PC-3 (cell line): ENCODE data around the gene BCAS1. TPM values are rescaled to one million over a fixed set of nuclear protein-coding genes. Genes with fewer than 3 reads are reported as not detected.

Experiments
- ATAC-seq: fragments of 200-7000 bp; cut with Tn5 transposase; 2 replicates; pipeline ENCODE4 v1.9.1; 2020; ENCODE audit warnings: mild to moderate bottlenecking, moderate library complexity
- BruUV-seq: library from RNA; stranded (reverse); fragments of 400-500 nt; replicated peaks from 2 replicates; lab custom pipeline; 2021; lab: Mats Ljungman, UMichigan
- CTCF ChIA-PET: fragments of 300-600 bp; sonication (Branson Sonifier 250); formaldehyde crosslinking; loops from one replicate; lab custom pipeline; 2022; ENCODE audit warnings: antibody characterized with exemption; lab: Charles Lee
- POLR2A ChIA-PET: fragments of 300-600 bp; sonication (Branson Sonifier 250); formaldehyde crosslinking; loops from one replicate; lab custom pipeline; 2022; ENCODE audit warnings: antibody characterized with exemption; ENCODE audit not compliant: unreplicated experiment; lab: Charles Lee
- DNase-seq: peaks from one replicate; pipeline ENCODE4 v3.0.0-alpha.2; 2015
- H2AFZ ChIP-seq: fragments of 300-600 bp; sonication (generic); 2 replicates; pipeline ENCODE4 v1.6.0; 2016; ENCODE audit warnings: antibody characterized with exemption, low read length
- H3F3A ChIP-seq: fragments of 300-600 bp; sonication (generic); one replicate; pipeline ENCODE4 v1.6.0; 2017; ENCODE audit warnings: antibody characterized with exemption, low read length, control low read depth, mild to moderate bottlenecking; ENCODE audit not compliant: unreplicated experiment
- H3K27ac ChIP-seq: fragments of 300-600 bp; sonication (generic); 2 replicates; pipeline ENCODE4 v1.5.1; 2016; ENCODE audit warnings: mild to moderate bottlenecking, low read length
- H3K27me3 ChIP-seq: fragments of 300-600 bp; sonication (generic); 2 replicates; pipeline ENCODE4 v1.6.1; 2016; ENCODE audit warnings: low read length, mixed read lengths
- H3K36me3 ChIP-seq: fragments of 300-600 bp; sonication (generic); 2 replicates; pipeline ENCODE4 v1.6.1; 2016; ENCODE audit warnings: low read depth, mixed run types, low read length, mixed read lengths
- H3K4me1 ChIP-seq: fragments of 300-600 bp; sonication (generic); 2 replicates; pipeline ENCODE4 v1.5.1; 2016; ENCODE audit warnings: low read length; ENCODE audit not compliant: insufficient read depth
- H3K4me2 ChIP-seq: fragments of 300-600 bp; sonication (generic); 2 replicates; pipeline ENCODE4 v1.6.0; 2016; ENCODE audit warnings: low read length
- H3K4me3 ChIP-seq: fragments of 300-600 bp; sonication (generic); 2 replicates; pipeline ENCODE4 v1.5.1; 2016; ENCODE audit warnings: mild to moderate bottlenecking, low read length, mixed read lengths
- H3K79me2 ChIP-seq: fragments of 300-600 bp; sonication (generic); 2 replicates; pipeline ENCODE4 v1.6.1; 2017; ENCODE audit warnings: low read length, mixed read lengths
- H3K9ac ChIP-seq: fragments of 300-600 bp; sonication (generic); 2 replicates; pipeline ENCODE4 v1.6.0; 2016; ENCODE audit warnings: mild to moderate bottlenecking, low read length
- H3K9me2 ChIP-seq: fragments of 300-600 bp; sonication (generic); replicated peaks from 2 replicates; pipeline ENCODE4 v1.6.1; 2016; ENCODE audit warnings: mixed run types, low read length, mixed read lengths
- H3K9me3 ChIP-seq: fragments of 300-600 bp; sonication (generic); 2 replicates; pipeline ENCODE4 v1.6.1; 2016; ENCODE audit warnings: low read length, mixed read lengths
- H4K20me1 ChIP-seq: fragments of 300-600 bp; sonication (generic); 2 replicates; pipeline ENCODE4 v1.6.1; 2016; ENCODE audit warnings: low read length, mixed read lengths
- EZH2 ChIP-seq: fragments of 300-600 bp; sonication (generic); IDR thresholded peaks from one replicate; pipeline ENCODE4 v1.6.1; 2017; ENCODE audit warnings: antibody characterized with exemption, mild to moderate bottlenecking, low read length; ENCODE audit not compliant: unreplicated experiment
- EZH2phosphoT487 ChIP-seq: fragments of 300-600 bp; sonication (generic); IDR thresholded peaks from 2 replicates; pipeline ENCODE4 v1.6.1; 2018; ENCODE audit warnings: mild to moderate bottlenecking, antibody characterized with exemption, low read length, borderline replicate concordance
- intact Hi-C: fragments of 100-400 bp; cut with micrococcal nuclease; formaldehyde crosslinking; loops from 2 replicates; pipeline ENCODE4 v1.9.0; 2023
- total RNA-seq: library from RNA; depleted of rRNA; stranded (reverse); fragments of >200 nt; gene quantifications from 2 replicates; pipeline ENCODE4 v1.2.3, GENCODE V29; 2014
- TF ChIP-seq, protein P1 (sequence below): fragments of 300-600 bp; sonication (generic); conservative IDR thresholded peaks from 2 replicates; pipeline ENCODE4 v1.5.1; 2017; ENCODE audit warnings: antibody characterized with exemption, low read depth, mild to moderate bottlenecking, low read length

Gene BCAS1
- total RNA-seq, 1 experiment from 2014 or later: 0.18 TPM

DNA sequence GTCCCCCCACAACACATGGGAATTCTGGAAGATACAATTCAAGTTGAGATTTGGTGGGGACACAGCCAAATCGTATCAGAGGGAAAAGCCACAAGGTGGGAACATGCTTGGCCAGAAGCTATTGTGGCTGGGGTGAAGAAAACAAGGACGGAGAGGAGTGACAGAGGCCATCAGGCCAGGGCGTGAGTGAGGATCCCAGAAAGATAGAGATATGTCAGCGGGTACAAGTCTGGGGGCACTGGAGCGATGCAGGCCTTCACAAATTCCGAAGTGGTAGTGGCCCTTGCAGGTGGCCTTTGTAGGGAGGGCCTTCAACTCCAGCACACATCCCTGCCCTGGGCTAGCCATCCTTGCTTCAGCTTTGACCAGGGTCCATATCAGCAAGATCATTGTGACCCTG is 159.1 kb downstream of the BCAS1 start:
- BruUV-seq: no TSS peak
- Histone ChIP-seq H3K79me2 (no peaks in the 10 kb centered on the region), H3K27me3 (no peaks in the 10 kb centered on the region), H3K4me1 (peaks cover 56% of the 10 kb centered on the region), H2AFZ (no peak overlapping the region), H3K27ac (no peak overlapping the region), H3K9me2 (no peaks in the 10 kb centered on the region), H3K36me3 (no peaks in the 10 kb centered on the region), H3K9me3 (no peaks in the 10 kb centered on the region), H3K4me2 (no peak overlapping the region), H4K20me1 (no peaks in the 10 kb centered on the region), H3K9ac (no peak overlapping the region), H3F3A (peaks cover 12% of the 10 kb centered on the region), H3K4me3 (no peak overlapping the region)
- intact Hi-C loops: no loop called here
- ChIA-PET CTCF (no interaction called here), POLR2A (interaction anchor here (0.6 kb wide), 2 partner anchors 10 to 142 kb away, joined by 3 to 5 read pairs; no protein-coding TSS in a partner anchor)
- no peak for TF ChIP-seq EZH2
- TF ChIP-seq, protein P1, sequence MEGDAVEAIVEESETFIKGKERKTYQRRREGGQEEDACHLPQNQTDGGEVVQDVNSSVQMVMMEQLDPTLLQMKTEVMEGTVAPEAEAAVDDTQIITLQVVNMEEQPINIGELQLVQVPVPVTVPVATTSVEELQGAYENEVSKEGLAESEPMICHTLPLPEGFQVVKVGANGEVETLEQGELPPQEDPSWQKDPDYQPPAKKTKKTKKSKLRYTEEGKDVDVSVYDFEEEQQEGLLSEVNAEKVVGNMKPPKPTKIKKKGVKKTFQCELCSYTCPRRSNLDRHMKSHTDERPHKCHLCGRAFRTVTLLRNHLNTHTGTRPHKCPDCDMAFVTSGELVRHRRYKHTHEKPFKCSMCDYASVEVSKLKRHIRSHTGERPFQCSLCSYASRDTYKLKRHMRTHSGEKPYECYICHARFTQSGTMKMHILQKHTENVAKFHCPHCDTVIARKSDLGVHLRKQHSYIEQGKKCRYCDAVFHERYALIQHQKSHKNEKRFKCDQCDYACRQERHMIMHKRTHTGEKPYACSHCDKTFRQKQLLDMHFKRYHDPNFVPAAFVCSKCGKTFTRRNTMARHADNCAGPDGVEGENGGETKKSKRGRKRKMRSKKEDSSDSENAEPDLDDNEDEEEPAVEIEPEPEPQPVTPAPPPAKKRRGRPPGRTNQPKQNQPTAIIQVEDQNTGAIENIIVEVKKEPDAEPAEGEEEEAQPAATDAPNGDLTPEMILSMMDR: no peak
- TF ChIP-seq EZH2phosphoT487: no peak
- DNase-seq (no peak), ATAC-seq (no peak)

DNA sequence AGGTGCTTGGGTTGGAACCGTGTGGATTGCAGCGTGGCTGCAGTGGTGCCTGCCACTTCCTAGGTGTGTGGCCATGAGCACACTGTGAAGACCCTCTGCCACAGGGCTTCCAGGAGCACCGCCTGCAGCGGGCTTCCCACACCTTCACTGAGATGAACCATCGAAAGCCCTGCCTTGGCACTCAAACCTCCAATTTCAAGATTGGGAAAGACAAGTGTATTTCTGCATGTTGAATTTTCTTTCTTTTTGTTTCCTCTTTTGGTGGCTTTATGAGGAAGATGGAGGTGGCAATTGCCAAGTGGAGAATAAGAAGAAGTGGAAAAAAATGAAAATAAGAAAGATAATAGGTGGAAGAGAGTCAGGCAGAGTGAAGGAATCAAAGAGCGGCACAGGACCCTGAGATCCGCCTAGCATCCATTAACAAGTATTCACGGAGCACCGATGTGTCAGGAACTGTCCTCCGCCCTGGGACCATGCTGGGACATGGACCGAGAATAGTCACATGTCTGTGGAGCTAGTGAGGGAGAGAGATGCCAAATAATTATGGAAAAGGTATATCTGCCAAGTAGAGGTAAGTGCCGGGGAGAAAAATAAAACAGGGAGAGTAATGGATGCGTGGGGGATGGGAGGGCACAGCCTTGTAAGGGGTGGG is 159.9 kb downstream of the BCAS1 start:
- Histone ChIP-seq H3K27me3 (no peaks in the 10 kb centered on the region), H3K9me3 (no peaks in the 10 kb centered on the region), H3F3A (peaks cover 12% of the 10 kb centered on the region), H3K27ac (no peak overlapping the region), H3K4me2 (no peak overlapping the region), H3K4me1 (peaks cover 59% of the 10 kb centered on the region), H3K9me2 (no peaks in the 10 kb centered on the region), H3K79me2 (no peaks in the 10 kb centered on the region), H2AFZ (no peak overlapping the region), H3K36me3 (no peaks in the 10 kb centered on the region), H3K9ac (no peak overlapping the region), H4K20me1 (no peaks in the 10 kb centered on the region), H3K4me3 (no peak overlapping the region)
- POLR2A ChIA-PET: no interaction called here
- BruUV-seq: no TSS peak
- intact Hi-C loops: no loop called here
- CTCF ChIA-PET: no interaction called here
- TF ChIP-seq, protein P1: no peak
- TF ChIP-seq EZH2phosphoT487: no peak
- TF ChIP-seq EZH2: no peak
- DNase-seq: no peak
- no peak for ATAC-seq
